ENCODE measurements around the gene CXCR4. TPM values are rescaled to one million over a fixed set of nuclear protein-coding genes. Genes with fewer than 3 reads are reported as not detected.

CXCR4 gene
- total RNA-seq, 1 donor from 2014 or later: 10.4 TPM

GRCh38 chr2:136118819-136119716 lies 1.1 kb upstream of the CXCR4 start:
- Mint-ChIP-seq H3K27ac (peak overlapping the region; percentile 88), H3K36me3 (ENCODE audit: insufficient read depth) (peaks cover 7% of the 10 kb centered on the region), H3K4me3 (ENCODE audit: low read depth) (peak overlapping the region; percentile 87), H3K4me1 (ENCODE audit: low read depth) (peaks cover 20% of the 10 kb centered on the region), H3K9me3 (ENCODE audit: low read depth) (no peaks in the 10 kb centered on the region), H3K27me3 (peaks cover 44% of the 10 kb centered on the region)
- TF ChIP-seq, protein P1, sequence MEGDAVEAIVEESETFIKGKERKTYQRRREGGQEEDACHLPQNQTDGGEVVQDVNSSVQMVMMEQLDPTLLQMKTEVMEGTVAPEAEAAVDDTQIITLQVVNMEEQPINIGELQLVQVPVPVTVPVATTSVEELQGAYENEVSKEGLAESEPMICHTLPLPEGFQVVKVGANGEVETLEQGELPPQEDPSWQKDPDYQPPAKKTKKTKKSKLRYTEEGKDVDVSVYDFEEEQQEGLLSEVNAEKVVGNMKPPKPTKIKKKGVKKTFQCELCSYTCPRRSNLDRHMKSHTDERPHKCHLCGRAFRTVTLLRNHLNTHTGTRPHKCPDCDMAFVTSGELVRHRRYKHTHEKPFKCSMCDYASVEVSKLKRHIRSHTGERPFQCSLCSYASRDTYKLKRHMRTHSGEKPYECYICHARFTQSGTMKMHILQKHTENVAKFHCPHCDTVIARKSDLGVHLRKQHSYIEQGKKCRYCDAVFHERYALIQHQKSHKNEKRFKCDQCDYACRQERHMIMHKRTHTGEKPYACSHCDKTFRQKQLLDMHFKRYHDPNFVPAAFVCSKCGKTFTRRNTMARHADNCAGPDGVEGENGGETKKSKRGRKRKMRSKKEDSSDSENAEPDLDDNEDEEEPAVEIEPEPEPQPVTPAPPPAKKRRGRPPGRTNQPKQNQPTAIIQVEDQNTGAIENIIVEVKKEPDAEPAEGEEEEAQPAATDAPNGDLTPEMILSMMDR (IDR thresholded peaks at IDR 0.05; ENCODE audit: unreplicated experiment): no peak
- DNase-seq (ENCODE audit: low spot score, unreplicated experiment): no peak

DNA sequence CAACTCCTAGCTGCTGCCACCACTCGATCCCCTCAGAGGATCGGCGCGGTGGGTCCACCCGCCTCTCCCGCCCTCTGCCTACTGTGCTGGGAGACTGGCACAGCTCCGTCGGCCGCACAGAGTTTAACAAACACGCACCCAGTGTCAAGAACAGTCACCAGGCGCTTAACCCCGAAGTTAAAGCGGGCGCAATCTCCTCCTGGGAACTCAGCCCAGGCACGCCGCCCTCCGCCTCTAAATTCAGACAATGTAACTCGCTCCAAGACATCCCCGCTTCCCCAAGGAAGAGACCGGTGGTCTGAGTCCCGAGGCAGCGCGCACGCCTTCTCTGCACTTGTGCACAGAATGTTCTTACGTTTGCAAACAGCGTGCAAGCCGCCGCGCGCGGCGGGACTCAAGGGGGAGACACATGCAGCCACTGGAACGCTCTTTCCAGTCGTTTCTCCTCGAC lies 533 bp downstream of the CXCR4 start:
- Mint-ChIP-seq H3K4me3 (ENCODE audit: low read depth) (peak overlapping the region; percentile 87), H3K27me3 (peaks cover 44% of the 10 kb centered on the region), H3K36me3 (ENCODE audit: insufficient read depth) (peaks cover 10% of the 10 kb centered on the region), H3K9me3 (ENCODE audit: low read depth) (no peaks in the 10 kb centered on the region), H3K4me1 (ENCODE audit: low read depth) (peaks cover 16% of the 10 kb centered on the region), H3K27ac (peak overlapping the region; percentile 83)
- DNase-seq (ENCODE audit: low spot score, unreplicated experiment): peak; percentile 27
- TF ChIP-seq, protein P1 (IDR thresholded peaks at IDR 0.05; ENCODE audit: unreplicated experiment): peak; percentile 33

DNA sequence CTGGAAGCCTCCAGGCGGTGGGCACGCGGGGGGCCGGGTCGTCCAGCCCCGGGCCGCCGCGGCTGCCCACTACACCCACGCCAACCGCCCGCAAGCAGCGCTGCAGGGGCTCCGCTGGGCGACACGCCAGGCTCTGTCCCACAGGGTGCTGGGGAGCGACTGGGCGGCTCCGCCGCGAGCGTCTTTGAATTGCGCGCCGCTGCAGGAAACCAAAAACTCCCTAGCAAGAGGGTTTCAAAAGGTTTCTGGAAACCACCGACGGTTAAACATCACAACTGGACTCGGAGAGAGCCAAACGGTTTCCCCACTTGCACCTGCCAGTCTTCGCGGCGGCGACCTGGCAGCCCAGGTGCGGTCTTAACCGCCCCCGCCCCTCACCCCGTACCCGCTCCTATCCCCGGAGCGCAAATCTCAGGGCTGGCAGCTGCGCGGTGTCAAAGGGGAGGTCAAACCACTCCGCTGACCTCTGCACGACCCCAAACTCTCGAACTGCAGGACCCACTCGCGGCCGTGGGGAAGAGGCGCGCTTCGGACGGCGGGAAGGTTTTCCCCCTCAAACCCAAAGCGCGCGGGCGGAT lies 1.0 kb downstream of the CXCR4 start:
- no peaks in the 10 kb centered on the region for H3K9me3 Mint-ChIP-seq (ENCODE audit: low read depth)
- TF ChIP-seq, protein P1 (IDR thresholded peaks at IDR 0.05; ENCODE audit: unreplicated experiment): no peak
- H3K4me3 Mint-ChIP-seq (ENCODE audit: low read depth): peak overlapping the region; percentile 87

DNA sequence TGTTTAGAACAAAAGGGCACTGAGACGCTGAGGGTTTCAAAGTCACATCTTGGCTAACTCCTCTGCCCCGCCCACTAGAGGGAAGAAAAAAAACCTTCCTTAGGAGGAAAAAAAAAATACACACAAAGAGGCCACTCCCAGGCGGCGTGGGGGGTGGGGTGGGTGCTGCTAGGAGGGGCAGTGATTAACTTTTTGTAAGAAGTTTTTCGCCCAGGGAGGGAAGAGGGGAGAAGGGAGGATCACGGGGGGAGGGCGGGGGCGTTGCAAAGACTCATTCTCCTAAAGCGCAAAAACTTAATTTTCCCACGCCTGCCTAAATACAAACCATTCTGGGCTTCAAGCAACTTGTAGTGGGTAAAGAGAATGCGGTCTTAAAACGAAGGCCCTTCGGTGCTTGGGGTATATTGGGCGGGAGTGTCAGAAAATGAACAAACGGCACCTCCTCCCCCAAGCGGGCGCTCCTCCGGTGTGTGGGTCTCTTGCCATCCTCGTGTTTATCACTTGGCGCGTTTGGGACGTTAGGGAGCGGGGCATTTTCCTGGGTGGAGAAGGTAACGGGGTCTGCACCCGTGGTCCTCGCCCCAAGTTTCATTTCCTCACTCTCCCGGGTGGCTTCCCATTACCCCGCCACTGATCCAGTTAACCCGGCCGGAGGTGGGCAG lies 1.7 kb downstream of the CXCR4 start:
- Mint-ChIP-seq H3K27ac (no peak overlapping the region), H3K27me3 (peaks cover 42% of the 10 kb centered on the region), H3K4me1 (ENCODE audit: low read depth) (peaks cover 9% of the 10 kb centered on the region), H3K4me3 (ENCODE audit: low read depth) (peak overlapping the region; percentile 87), H3K36me3 (ENCODE audit: insufficient read depth) (peaks cover 10% of the 10 kb centered on the region), H3K9me3 (ENCODE audit: low read depth) (no peaks in the 10 kb centered on the region)
- no peak for DNase-seq (ENCODE audit: low spot score, unreplicated experiment)
- TF ChIP-seq, protein P1 (IDR thresholded peaks at IDR 0.05; ENCODE audit: unreplicated experiment): no peak

More for the DNA sequence above, 1.0 kb downstream of the CXCR4 start:
- Mint-ChIP-seq H3K36me3 (ENCODE audit: insufficient read depth) (peaks cover 10% of the 10 kb centered on the region), H3K27ac (no peak overlapping the region), H3K27me3 (peaks cover 44% of the 10 kb centered on the region), H3K4me1 (ENCODE audit: low read depth) (peaks cover 12% of the 10 kb centered on the region)
- no peak for DNase-seq (ENCODE audit: low spot score, unreplicated experiment)

GRCh38 chr2:136115183-136115761 lies 2.7 kb downstream of the CXCR4 start:
- Mint-ChIP-seq H3K9me3 (ENCODE audit: low read depth) (no peaks in the 10 kb centered on the region), H3K4me3 (ENCODE audit: low read depth) (peak overlapping the region; percentile 87), H3K27me3 (peaks cover 35% of the 10 kb centered on the region), H3K27ac (no peak overlapping the region), H3K36me3 (ENCODE audit: insufficient read depth) (peaks cover 10% of the 10 kb centered on the region), H3K4me1 (ENCODE audit: low read depth) (peaks cover 9% of the 10 kb centered on the region)
- no peak for DNase-seq (ENCODE audit: low spot score, unreplicated experiment)
- TF ChIP-seq, protein P1 (IDR thresholded peaks at IDR 0.05; ENCODE audit: unreplicated experiment): no peak
